Caco-2 (cell line): ENCODE data around the gene FLT3LG. TPM values are rescaled to one million over a fixed set of nuclear protein-coding genes. Genes with fewer than 3 reads are reported as not detected.

ENCODE experiments used
- BruUV-seq: library from RNA; stranded (reverse); fragments of 400-500 nt; replicated peaks from 2 replicates; lab custom pipeline; 2021; lab: Mats Ljungman, UMichigan
- CTCF ChIA-PET: fragments of 300-600 bp; sonication (Branson Sonifier 250); formaldehyde crosslinking; loops from one replicate; lab custom pipeline; 2022; ENCODE audit warnings: antibody characterized with exemption; lab: Charles Lee
- POLR2A ChIA-PET: fragments of 300-600 bp; sonication (Branson Sonifier 250); formaldehyde crosslinking; loops from one replicate; lab custom pipeline; 2022; ENCODE audit warnings: antibody characterized with exemption; lab: Charles Lee
- DNase-seq, 2 experiments: peaks; one replicate each; pipeline versions ENCODE4 v3.0.0 to v3.0.0-alpha.2; 2020 to 2022
- H3K27me3 ChIP-seq: replicated peaks from 2 replicates; pipeline ENCODE4 v1.6.0; 2011; ENCODE audit warnings: low read length; ENCODE audit not compliant: control insufficient read depth, insufficient read depth
- H3K36me3 ChIP-seq: 2 replicates; pipeline ENCODE4 v1.5.1; 2011; ENCODE audit warnings: low read length; ENCODE audit not compliant: control insufficient read depth, insufficient read depth
- H3K4me1 ChIP-seq: fragments of 250-450 bp; sonication (Bioruptor Pico); 2 replicates; pipeline ENCODE4 v1.5.1; 2020; ENCODE audit warnings: mild to moderate bottlenecking
- H3K4me3 ChIP-seq: 2 replicates; pipeline ENCODE4 v1.5.1; 2011; ENCODE audit warnings: low read depth, mild to moderate bottlenecking, control low read depth, low read length
- H3K9me3 ChIP-seq: fragments of 250-450 bp; sonication (Bioruptor Pico); 2 replicates; pipeline ENCODE4 v1.5.1; 2020; ENCODE audit warnings: mild to moderate bottlenecking, moderate library complexity
- H3K27ac Mint-ChIP-seq: one replicate; pipeline ENCODE4 v1.8.0; 2022; ENCODE audit warnings: mixed read lengths; ENCODE audit not compliant: unreplicated experiment
- H3K27me3 Mint-ChIP-seq: one replicate; pipeline ENCODE4 v1.8.0; 2022; ENCODE audit warnings: mixed read lengths; ENCODE audit not compliant: insufficient read depth, unreplicated experiment
- H3K36me3 Mint-ChIP-seq: one replicate; pipeline ENCODE4 v1.8.0; 2022; ENCODE audit warnings: mild to moderate bottlenecking, mixed read lengths; ENCODE audit not compliant: insufficient read depth, unreplicated experiment
- H3K4me1 Mint-ChIP-seq: one replicate; pipeline ENCODE4 v1.8.0; 2022; ENCODE audit warnings: low read depth, mixed read lengths; ENCODE audit not compliant: unreplicated experiment
- H3K4me3 Mint-ChIP-seq: one replicate; pipeline ENCODE4 v1.8.0; 2022; ENCODE audit warnings: mild to moderate bottlenecking, moderate library complexity, mixed read lengths; ENCODE audit not compliant: unreplicated experiment
- H3K9me3 Mint-ChIP-seq: one replicate; pipeline ENCODE4 v1.8.0; 2022; ENCODE audit warnings: mixed read lengths; ENCODE audit not compliant: unreplicated experiment
- CTCF ChIP-seq, 2 experiments: fragments of 200-600 bp in 1 of 2; IDR thresholded peaks; 1 replicate in 1 of 2; 2 replicates in 1 of 2; pipeline versions ENCODE4 v1.5.1 to v1.8.0; 2011 to 2022; ENCODE audit warnings: antibody characterized with exemption in 1 of 2, control low read depth in 1 of 2, inconsistent platforms in 1 of 2, low read depth in 1 of 2, low read length in 1 of 2, mild to moderate bottlenecking in 1 of 2, moderate library complexity in 1 of 2; ENCODE audit not compliant: insufficient read depth in 1 of 2, severe bottlenecking in 1 of 2, unreplicated experiment in 1 of 2
- intact Hi-C: fragments of 100-400 bp; cut with micrococcal nuclease; formaldehyde crosslinking; loops from one replicate; pipeline ENCODE4 v1.10.0; 2022; ENCODE audit not compliant: unreplicated experiment
- total RNA-seq: library from RNA; stranded (reverse); gene quantifications from 2 replicates; pipeline ENCODE4 v1.2.3, GENCODE V29; 2022

The FLT3LG gene
- total RNA-seq, 1 experiment from 2014 or later: 2.1 TPM

GRCh38 chr19:49450405-49450804 lies 23.6 kb upstream of the FLT3LG start:
- no peak for TF ChIP-seq CTCF (IDR thresholded peaks at IDR 0.05; ENCODE audit: insufficient read depth in 1 of 2, low read depth in 1 of 2, low read length in 1 of 2, severe bottlenecking in 1 of 2, unreplicated experiment in 1 of 2)
- Mint-ChIP-seq H3K4me1 (peaks cover 10% of the 10 kb centered on the region), H3K4me3 (peak overlapping the region; percentile 98), H3K9me3 (no peaks in the 10 kb centered on the region), H3K36me3 (peaks cover 65% of the 10 kb centered on the region), H3K27me3 (no peaks in the 10 kb centered on the region), H3K27ac (no peak overlapping the region)
- peaks cover 6% of the 10 kb centered on the region; the same call in 1 of the 2 replicates for H3K4me1 ChIP-seq
- POLR2A ChIA-PET: no interaction called here
- peaks cover 5% of the 10 kb centered on the region for H3K36me3 ChIP-seq
- no TSS peak for BruUV-seq
- no peak for DNase-seq
- peak overlapping the region; percentile 73 for H3K4me3 ChIP-seq
- CTCF ChIA-PET: interaction anchor here (0.6 kb wide), 1 partner anchor 34 kb away, joined by 6 read pairs; no protein-coding TSS in a partner anchor
- H3K9me3 ChIP-seq: no peaks in the 10 kb centered on the region
- intact Hi-C loops: no loop called here
- no peaks in the 10 kb centered on the region for H3K27me3 ChIP-seq

- H3K4me3 ChIP-seq: peak within 1 kb of the TSS; percentile 73
- H3K9me3 ChIP-seq: no peaks in the 10 kb centered on the region
- DNase-seq: peak; percentile 98 to 99
- TF ChIP-seq CTCF (IDR thresholded peaks at IDR 0.05; ENCODE audit: insufficient read depth in 1 of 2, low read depth in 1 of 2, low read length in 1 of 2, severe bottlenecking in 1 of 2, unreplicated experiment in 1 of 2): no peak
- H3K4me1 Mint-ChIP-seq: peaks cover 10% of the 10 kb centered on the region
- H3K36me3 ChIP-seq: peaks cover 5% of the 10 kb centered on the region
- peak within 1 kb of the TSS; percentile 98 for H3K4me3 Mint-ChIP-seq
- POLR2A ChIA-PET: interaction anchor here (0.6 to 1.6 kb wide), 7 partner anchors 9 to 1088 kb away, joined by 3 to 10 read pairs (median 5); partner anchors contain the start of genes PRMT1, RRAS, RUVBL2 and TMEM143
- H3K27ac Mint-ChIP-seq: peak within 1 kb of the TSS; percentile 100
- intact Hi-C loops: loop anchor here (1.0 kb wide), 1 partner anchor 8 kb away; no protein-coding TSS in a partner anchor
- H3K36me3 Mint-ChIP-seq: peaks cover 60% of the 10 kb centered on the region
- CTCF ChIA-PET: interaction anchor here (0.6 to 1.9 kb wide), 7 partner anchors 9 to 354 kb away, joined by 3 to 5 read pairs (median 5); no protein-coding TSS in a partner anchor
- BruUV-seq: TSS peak; percentile 86
- H3K4me1 ChIP-seq: peaks cover 6% of the 10 kb centered on the region; the same call in 1 of the 2 replicates
- H3K27me3 ChIP-seq: no peaks in the 10 kb centered on the region
- no peaks in the 10 kb centered on the region for H3K9me3 Mint-ChIP-seq
- no peaks in the 10 kb centered on the region for H3K27me3 Mint-ChIP-seq
Measured at GRCh38 chr19:49451430-49452181, 22.4 kb upstream of the FLT3LG start, which contains the start of gene PIH1D1. TSS of gene PIH1D1 (minus strand) at chr19:49451814. CDS start at chr19:49451574, 240 bp downstream.

- Mint-ChIP-seq H3K9me3 (no peaks in the 10 kb centered on the region), H3K27me3 (no peaks in the 10 kb centered on the region), H3K27ac (peak within 1 kb of the TSS; percentile 100), H3K4me3 (peak within 1 kb of the TSS; percentile 98), H3K36me3 (peaks cover 55% of the 10 kb centered on the region), H3K4me1 (peaks cover 10% of the 10 kb centered on the region)
- Histone ChIP-seq H3K4me1 (peaks cover 6% of the 10 kb centered on the region; the same call in 1 of the 2 replicates), H3K9me3 (no peaks in the 10 kb centered on the region), H3K36me3 (peaks cover 5% of the 10 kb centered on the region), H3K4me3 (peak within 1 kb of the TSS; percentile 61), H3K27me3 (no peaks in the 10 kb centered on the region)
- intact Hi-C loops: loop anchor here (1.0 kb wide), 2 partner anchors 34 to 43 kb away; partner anchors contain the start of genes RPL13A and RPS11
- no peak for TF ChIP-seq CTCF (IDR thresholded peaks at IDR 0.05; ENCODE audit: insufficient read depth in 1 of 2, low read depth in 1 of 2, low read length in 1 of 2, severe bottlenecking in 1 of 2, unreplicated experiment in 1 of 2)
- peak; percentile 98 to 99 for DNase-seq
- CTCF ChIA-PET: interaction anchor here (1.0 to 1.3 kb wide), 8 partner anchors 18 to 460 kb away, joined by 3 to 7 read pairs (median 4); partner anchors contain the start of genes GYS1 and RUVBL2
- POLR2A ChIA-PET: interaction anchor here (0.6 to 1.0 kb wide), 22 partner anchors 9 to 665 kb away, joined by 3 to 14 read pairs (median 4); partner anchors contain the start of genes AP2A1, GYS1, PRRG2 and RPS11
- BruUV-seq: no TSS peak
Measured at GRCh38 chr19:49453013-49453756, 20.8 kb upstream of the FLT3LG start, which contains the start of gene ALDH16A1. TSS of gene ALDH16A1 (plus strand) at chr19:49453225. CDS start at chr19:49453332, 107 bp downstream.
